GM12873 (cell line): Measurements from ENCODE around the gene UMOD.

Experiments
- TF ChIP-seq, protein P1 (sequence below): IDR thresholded peaks from 2 replicates; pipeline ENCODE4 v1.5.1; 2012; ENCODE audit warnings: low read depth, mild to moderate bottlenecking, moderate library complexity, low read length, control low read depth; ENCODE audit not compliant: insufficient read depth; ENCODE audit errors: missing control alignments

The UMOD gene

DNA sequence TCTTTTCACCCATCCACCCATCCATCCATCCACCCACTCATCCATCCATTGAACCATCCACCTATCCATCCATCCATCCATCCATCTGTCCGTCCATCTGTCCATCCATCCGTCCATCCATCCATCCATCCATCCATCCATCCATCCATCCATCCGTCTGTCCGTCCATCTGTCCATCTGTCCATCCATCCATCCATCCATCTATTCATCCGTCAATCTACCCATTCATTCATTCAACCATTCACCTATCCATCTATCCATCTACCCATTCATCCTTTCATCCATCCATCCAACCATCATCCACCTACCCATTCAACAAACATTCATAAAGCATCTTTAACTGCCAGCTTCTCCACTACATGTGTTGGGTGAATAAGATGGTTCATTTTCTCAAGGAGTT, 54.1 kb downstream of the UMOD start:
- TF ChIP-seq, protein P1, sequence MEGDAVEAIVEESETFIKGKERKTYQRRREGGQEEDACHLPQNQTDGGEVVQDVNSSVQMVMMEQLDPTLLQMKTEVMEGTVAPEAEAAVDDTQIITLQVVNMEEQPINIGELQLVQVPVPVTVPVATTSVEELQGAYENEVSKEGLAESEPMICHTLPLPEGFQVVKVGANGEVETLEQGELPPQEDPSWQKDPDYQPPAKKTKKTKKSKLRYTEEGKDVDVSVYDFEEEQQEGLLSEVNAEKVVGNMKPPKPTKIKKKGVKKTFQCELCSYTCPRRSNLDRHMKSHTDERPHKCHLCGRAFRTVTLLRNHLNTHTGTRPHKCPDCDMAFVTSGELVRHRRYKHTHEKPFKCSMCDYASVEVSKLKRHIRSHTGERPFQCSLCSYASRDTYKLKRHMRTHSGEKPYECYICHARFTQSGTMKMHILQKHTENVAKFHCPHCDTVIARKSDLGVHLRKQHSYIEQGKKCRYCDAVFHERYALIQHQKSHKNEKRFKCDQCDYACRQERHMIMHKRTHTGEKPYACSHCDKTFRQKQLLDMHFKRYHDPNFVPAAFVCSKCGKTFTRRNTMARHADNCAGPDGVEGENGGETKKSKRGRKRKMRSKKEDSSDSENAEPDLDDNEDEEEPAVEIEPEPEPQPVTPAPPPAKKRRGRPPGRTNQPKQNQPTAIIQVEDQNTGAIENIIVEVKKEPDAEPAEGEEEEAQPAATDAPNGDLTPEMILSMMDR = no peak

DNA sequence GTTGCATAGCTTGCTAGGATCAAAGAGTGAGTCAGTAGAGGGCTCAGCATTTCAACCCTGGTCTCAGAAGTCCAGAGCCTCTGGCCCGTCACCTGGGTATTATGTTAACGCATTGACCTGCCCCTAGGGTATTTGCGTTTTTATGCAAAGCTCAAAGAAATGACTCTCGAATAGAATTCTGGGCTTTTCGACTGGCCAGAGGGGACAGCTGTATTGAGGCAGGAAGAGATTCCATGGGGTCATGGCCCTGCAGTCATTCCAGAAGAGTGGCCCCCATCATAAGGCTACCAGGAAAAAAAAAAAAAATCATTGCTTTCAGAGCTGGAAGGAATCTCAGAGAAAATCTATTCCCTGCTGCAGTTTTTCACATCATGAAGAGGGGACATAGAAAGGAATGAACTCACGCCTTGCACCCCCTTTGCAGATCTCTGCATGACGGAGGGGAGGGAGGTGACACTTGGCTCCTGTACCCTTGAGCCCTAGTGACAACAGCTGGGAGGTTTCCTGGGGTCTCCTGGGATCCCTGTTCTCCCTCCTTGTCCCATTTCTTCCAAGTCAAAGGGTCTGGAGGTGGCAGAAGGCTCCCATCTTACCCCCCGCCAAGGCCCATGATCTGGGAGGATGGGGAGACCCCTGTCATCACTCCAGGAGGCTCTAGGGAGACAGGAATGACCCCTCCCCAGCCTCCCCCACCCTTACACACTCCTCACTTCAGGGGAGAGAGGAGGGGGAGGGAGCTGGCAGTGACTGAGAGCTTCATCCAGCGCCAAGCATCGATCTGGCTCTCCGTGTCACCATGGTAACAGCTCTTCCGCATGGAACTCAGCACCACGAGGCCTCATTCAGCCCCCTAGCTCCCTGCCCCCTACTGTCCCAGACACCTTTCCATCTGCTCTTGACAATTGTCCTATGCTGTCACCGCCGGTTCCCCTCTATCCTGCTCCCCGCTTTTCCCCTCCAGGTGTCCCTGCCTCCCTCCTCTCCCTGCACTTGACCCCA, 61.0 kb downstream of the UMOD start:
- TF ChIP-seq, protein P1 = no peak

DNA sequence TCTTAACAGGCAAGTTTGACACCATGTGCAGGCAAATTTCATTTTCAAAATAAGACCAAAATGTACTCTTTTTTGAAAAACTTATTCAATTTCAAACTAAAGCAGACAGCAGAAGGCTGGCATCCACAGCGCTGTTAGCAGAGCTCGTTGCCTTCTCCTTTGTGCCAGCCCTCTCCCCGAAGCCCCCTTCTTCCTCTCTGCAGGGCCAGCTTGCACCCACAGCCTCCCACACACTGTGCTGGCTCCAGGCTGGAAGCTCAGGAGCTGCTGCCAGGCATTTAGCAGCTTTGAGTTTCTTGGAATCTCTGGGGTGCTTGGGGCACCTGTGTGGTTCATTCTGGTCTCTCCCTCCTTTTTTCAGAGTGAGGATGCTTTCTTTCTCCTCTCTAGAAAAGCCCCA, 62.9 kb downstream of the UMOD start:
- TF ChIP-seq, protein P1 = no peak

DNA sequence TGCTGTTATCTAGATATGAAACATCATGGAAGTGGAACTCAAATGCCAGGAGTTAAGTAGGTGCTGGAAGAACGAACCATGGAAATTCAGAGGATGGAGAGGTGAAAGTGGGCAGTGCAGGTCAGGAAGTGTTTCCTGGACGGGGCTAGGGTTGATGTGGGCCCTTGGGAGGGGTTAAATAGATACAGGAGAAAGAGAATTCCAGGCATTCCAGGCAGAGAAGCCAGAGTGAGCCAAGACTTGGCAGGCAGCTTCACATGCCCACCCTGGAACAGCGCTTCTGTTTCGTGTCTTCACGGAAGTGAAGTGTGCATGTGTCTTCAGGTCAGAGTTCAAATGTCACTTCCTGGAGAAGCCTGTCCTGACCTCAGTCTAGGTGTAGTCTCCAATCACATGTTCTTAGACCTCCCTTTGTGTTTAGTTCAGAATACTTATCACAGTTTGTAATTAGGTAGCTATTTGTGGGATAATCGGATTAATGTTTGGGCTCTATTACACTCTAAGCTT, 66.5 kb downstream of the UMOD start:
- TF ChIP-seq, protein P1 = no peak
